Ovary (tissue), 9 donors: ENCODE data around the gene DDX39A. TPM values are rescaled to one million over a fixed set of nuclear protein-coding genes. Genes with fewer than 3 reads are reported as not detected.

Experiments used
- DNase-seq, 5 donors: peaks; one replicate each; pipeline ENCODE4 v3.0.0-alpha.2; 2019 to 2020
- H3K27ac ChIP-seq, 2 donors: fragments of 200-600 bp; one replicate each; pipeline versions ENCODE4 v1.5.1 to v1.8.0; 2019 to 2022
- H3K27me3 ChIP-seq: fragments of 200-600 bp; one replicate; pipeline ENCODE4 v1.8.0; 2022
- H3K36me3 ChIP-seq: fragments of 200-600 bp; sonication (generic); one replicate; pipeline ENCODE4 v1.5.1; 2019
- H3K4me1 ChIP-seq: one replicate; pipeline ENCODE4 v1.8.1; 2013; ENCODE audit warnings: mild to moderate bottlenecking, moderate library complexity; ENCODE audit not compliant: insufficient read depth
- H3K4me3 ChIP-seq: fragments of 200-600 bp; sonication (generic); one replicate; pipeline ENCODE4 v1.5.1; 2017
- H3K9me3 ChIP-seq, 2 donors: fragments of 200-600 bp in 1 of 2; sonication (generic) in 1 of 2; one replicate each; pipeline versions ENCODE4 v1.5.1 to v1.8.1; 2013 to 2019; ENCODE audit warnings: mild to moderate bottlenecking in 1 of 2, moderate library complexity in 1 of 2
- EP300 ChIP-seq: sonication (generic); formaldehyde crosslinking; IDR thresholded peaks from one replicate; pipeline ENCODE4 v1.6.1; 2017; ENCODE audit warnings: antibody characterized with exemption
- POLR2A ChIP-seq: fragments of 450-650 bp; IDR thresholded peaks from one replicate; pipeline ENCODE4 v1.6.1; 2017; ENCODE audit warnings: antibody characterized with exemption, mild to moderate bottlenecking, moderate library complexity
- WGBS, 3 donors: extraction: QIAGEN DNeasy Blood & Tissue Kit in 1 of 3; methylation state at CpG; one replicate each; pipeline versions ENCODE4 v1.1.5 to v1.1.7; 2013 to 2017; 5-methylcytosine and 5-hydroxymethylcytosine counted together
- intact Hi-C, 4 donors: fragments of 100-400 bp; cut with DNase I; formaldehyde crosslinking; loops; one replicate each; pipeline versions ENCODE4 v1.11.0 to v1.15.1; 2022 to 2023
- polyA plus RNA-seq, 2 donors: library from polyadenylated mRNA; stranded (reverse); fragments of 200-250 nt in 1 of 2; fragments of 350-450 nt in 1 of 2; fragmentation: Illumina TruSeq in 1 of 2; extraction: RNeasy Lipid Tissue Mini Kit (QIAGEN cat#74804) in 1 of 2; gene quantifications; one replicate each; pipeline ENCODE4 v1.2.3, GENCODE V29; 2013 to 2014
- total RNA-seq, 7 donors: library from RNA; depleted of rRNA in 2 of 7; stranded (reverse); fragments of >200 nt in 2 of 7; fragmentation: NEBNext Ultra II Directional in 3 of 7; extraction: Animal tissue kit (Norgen Biotek cat#: 25700) in 3 of 7; gene quantifications; one replicate each; pipeline versions ENCODE4 v1.1.0 to v1.2.4, GENCODE V29; 2016 to 2023
- TF ChIP-seq, protein P1 (sequence below), 3 donors: fragments of 450-650 bp in 2 of 3; fragments of 200-600 bp in 1 of 3; IDR thresholded peaks; one replicate each; pipeline versions ENCODE4 v1.5.1 to v1.8.0; 2016 to 2022; ENCODE audit warnings: antibody characterized with exemption in 3 of 3, mild to moderate bottlenecking in 1 of 3
- donor health status: DM: no; HTN: no; CAD: no; lungs with moderate emphysema.
- donor health status: DM: no; HTN: no; CAD: no.
- donor health status: Bipolar disorder and iron deficiency.
- donor health status: DM: yes; HTN: yes; CAD: no.
- donor health status: DM: no; HTN: no; CAD: no.
- donor health status: DM: yes; HTN: yes; CAD: no.

Gene DDX39A
- total and polyA plus RNA-seq, 9 donors: 7.9 to 48.4 (median 31.8) TPM

DNA sequence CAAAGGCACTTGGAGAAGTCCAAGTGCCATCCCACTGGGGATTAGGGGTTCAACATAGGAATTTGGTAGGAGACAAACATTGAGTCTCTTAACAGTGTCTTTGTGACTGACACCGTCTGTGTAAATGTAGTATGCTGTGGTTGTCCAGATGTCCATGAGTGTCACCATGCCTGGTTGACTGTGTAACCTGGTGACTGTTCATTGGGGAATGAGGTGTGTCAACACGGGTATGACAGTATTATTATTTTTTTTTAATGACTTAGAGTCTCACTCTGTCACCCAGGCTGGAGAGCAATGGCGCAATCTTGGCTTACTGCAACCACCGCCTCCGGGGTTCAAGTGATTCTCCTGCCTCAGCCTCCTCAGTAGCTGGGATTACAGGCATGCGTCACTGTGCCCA lies 30.2 kb upstream of the DDX39A start:
- Histone ChIP-seq H3K9me3 (no peaks in the 10 kb centered on the region), H3K4me1 (no peaks in the 10 kb centered on the region), H3K4me3 (no peak overlapping the region), H3K27ac (no peak overlapping the region), H3K36me3 (no peaks in the 10 kb centered on the region), H3K27me3 (no peaks in the 10 kb centered on the region)
- no peak for DNase-seq
- WGBS, 3 donors: 89 to 94% (median 93%) methylated on average over 6 of the region's 6 CpGs
- TF ChIP-seq, protein P1, sequence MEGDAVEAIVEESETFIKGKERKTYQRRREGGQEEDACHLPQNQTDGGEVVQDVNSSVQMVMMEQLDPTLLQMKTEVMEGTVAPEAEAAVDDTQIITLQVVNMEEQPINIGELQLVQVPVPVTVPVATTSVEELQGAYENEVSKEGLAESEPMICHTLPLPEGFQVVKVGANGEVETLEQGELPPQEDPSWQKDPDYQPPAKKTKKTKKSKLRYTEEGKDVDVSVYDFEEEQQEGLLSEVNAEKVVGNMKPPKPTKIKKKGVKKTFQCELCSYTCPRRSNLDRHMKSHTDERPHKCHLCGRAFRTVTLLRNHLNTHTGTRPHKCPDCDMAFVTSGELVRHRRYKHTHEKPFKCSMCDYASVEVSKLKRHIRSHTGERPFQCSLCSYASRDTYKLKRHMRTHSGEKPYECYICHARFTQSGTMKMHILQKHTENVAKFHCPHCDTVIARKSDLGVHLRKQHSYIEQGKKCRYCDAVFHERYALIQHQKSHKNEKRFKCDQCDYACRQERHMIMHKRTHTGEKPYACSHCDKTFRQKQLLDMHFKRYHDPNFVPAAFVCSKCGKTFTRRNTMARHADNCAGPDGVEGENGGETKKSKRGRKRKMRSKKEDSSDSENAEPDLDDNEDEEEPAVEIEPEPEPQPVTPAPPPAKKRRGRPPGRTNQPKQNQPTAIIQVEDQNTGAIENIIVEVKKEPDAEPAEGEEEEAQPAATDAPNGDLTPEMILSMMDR (IDR thresholded peaks at IDR 0.05): no peak
- TF ChIP-seq EP300 (no peak), POLR2A (no peak)
- intact Hi-C loops: no loop called here

GRCh38 chr19:14446336-14447036 lies 27.3 kb upstream of the DDX39A start:
- Histone ChIP-seq H3K4me1 (no peaks in the 10 kb centered on the region), H3K27me3 (no peaks in the 10 kb centered on the region), H3K36me3 (no peaks in the 10 kb centered on the region), H3K9me3 (no peaks in the 10 kb centered on the region), H3K27ac (no peak overlapping the region), H3K4me3 (no peak overlapping the region)
- intact Hi-C loops: no loop called here
- DNase-seq: no peak
- TF ChIP-seq EP300: no peak
- TF ChIP-seq, protein P1 (IDR thresholded peaks at IDR 0.05): no peak
- TF ChIP-seq POLR2A: no peak
- 94 to 99% (median 94%) methylated on average over 10 of the region's 10 CpGs for WGBS, 3 donors

DNA sequence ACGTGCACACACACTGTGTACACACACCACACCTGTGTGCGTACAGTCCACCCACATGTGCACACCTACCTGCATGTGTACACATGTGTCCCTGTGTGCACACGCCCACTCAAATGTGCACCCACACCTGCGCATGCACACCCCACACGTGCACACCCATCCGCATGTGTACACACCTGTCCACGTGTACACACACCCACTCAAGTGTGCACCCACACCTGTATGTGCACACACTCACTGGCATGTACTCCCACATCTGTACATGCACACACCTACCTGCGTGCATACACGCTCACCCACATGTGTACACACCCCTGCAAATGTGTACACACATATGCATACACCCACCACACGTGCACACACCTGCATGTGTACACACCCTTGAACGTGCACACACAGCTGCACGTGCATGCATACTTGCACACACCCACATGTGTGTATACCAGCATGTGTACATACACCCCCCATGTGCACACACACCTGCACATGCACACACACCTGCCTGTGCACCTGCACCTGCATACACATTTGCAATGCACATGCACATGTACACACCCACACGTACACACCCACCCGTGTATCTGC lies 24.6 kb upstream of the DDX39A start:
- Histone ChIP-seq H3K4me3 (no peak overlapping the region), H3K4me1 (no peaks in the 10 kb centered on the region), H3K27me3 (no peaks in the 10 kb centered on the region), H3K36me3 (no peaks in the 10 kb centered on the region), H3K9me3 (no peaks in the 10 kb centered on the region), H3K27ac (no peak overlapping the region)
- 88 to 90% (median 90%) methylated on average over 13 to 14 of the region's 14 CpGs for whole genome bisulfite sequencing, 3 donors
- TF ChIP-seq POLR2A (no peak), EP300 (no peak)
- TF ChIP-seq, protein P1 (IDR thresholded peaks at IDR 0.05): no peak
- DNase-seq: no peak
- intact Hi-C loops: no loop called here

DNA sequence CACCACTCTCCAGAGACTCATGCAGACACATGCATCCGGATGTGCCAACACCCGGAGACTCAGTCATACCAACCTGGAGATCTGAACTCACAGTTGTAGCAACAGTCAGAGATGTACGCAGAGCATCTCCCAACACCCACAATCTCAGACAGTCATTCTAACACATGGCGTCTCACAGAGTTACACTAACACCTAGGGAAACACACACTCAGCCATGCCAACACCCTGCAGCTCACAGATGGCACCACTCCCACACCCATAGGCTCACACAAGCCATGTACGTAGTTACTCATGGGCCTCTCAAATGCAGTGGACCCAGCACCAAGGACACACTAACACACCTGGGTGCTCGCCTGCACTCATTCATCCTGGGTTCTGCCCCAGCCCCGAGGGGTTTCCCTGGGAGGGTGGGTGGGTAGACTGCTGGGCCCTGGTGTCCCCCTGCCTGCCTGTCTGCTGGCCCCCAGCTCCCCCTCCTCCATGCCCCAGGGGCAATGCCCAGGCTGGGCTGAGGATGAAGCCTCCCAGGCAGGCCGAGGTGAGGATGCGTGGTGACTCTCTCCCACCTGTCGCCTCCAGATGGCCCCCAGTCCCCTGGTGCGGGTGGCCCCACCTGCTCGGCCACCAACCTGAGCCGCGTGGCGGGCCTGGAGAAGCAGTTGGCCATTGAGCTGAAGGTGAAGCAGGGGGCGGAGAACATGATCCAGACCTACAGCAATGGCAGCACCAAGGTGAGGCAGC lies 23.9 kb upstream of the DDX39A start:
- H3K36me3 ChIP-seq: no peaks in the 10 kb centered on the region
- DNase-seq: no peak
- no peak overlapping the region for H3K4me3 ChIP-seq
- TF ChIP-seq POLR2A: no peak
- no peak for TF ChIP-seq EP300
- TF ChIP-seq, protein P1 (IDR thresholded peaks at IDR 0.05): no peak
- 95 to 97% (median 97%) methylated on average over 15 to 16 of the region's 16 CpGs for WGBS, 3 donors
- H3K9me3 ChIP-seq: no peaks in the 10 kb centered on the region
- H3K27me3 ChIP-seq: no peaks in the 10 kb centered on the region
- no peak overlapping the region for H3K27ac ChIP-seq
- no peaks in the 10 kb centered on the region for H3K4me1 ChIP-seq
- intact Hi-C loops: no loop called here
